Adrenal gland (tissue), 5 donors: ENCODE measurements around the gene EDNRA.

Experiments used
- CTCF ChIP-seq, 6 experiments: fragments of 450-650 bp in 4 of 6; fragments of 200-600 bp in 2 of 6; sonication (generic) in 1 of 6; IDR thresholded peaks; 1 replicate in 5 of 6; 2 replicates in 1 of 6; pipeline versions ENCODE4 v1.5.1 to v1.8.0; 2016 to 2021; ENCODE audit warnings: antibody characterized with exemption in 6 of 6, mild to moderate bottlenecking in 2 of 6, moderate library complexity in 1 of 6
- POLR2A ChIP-seq, 2 donors: fragments of 450-650 bp; IDR thresholded peaks; one replicate each; pipeline ENCODE4 v1.6.1; 2017; ENCODE audit warnings: antibody characterized with exemption in 2 of 2, mild to moderate bottlenecking in 2 of 2, moderate library complexity in 1 of 2
- donor health status: DM: no; HTN: no; CAD: no.

GRCh38 chr4:147508346-147508745 is 27.4 kb downstream of the EDNRA start:
- TF ChIP-seq CTCF (IDR thresholded peaks at IDR 0.05) (no peak), POLR2A (IDR thresholded peaks at IDR 0.05) (no peak)
